Measurements from ENCODE around the gene CPAMD8.
"Not testable (repeated sequence)": the region's sequence is repeated elsewhere in the genome, so short reads cannot be mapped to it uniquely, and the experiment has no call there.

Gene CPAMD8

GRCh38 chr19:16945364-16945714, 81.3 kb downstream of the CPAMD8 start:
- TF ChIP-seq POLR2A (IDR thresholded peaks at IDR 0.05; ENCODE audit: extremely low read depth, insufficient read length) (no peak), MYC (IDR thresholded peaks at IDR 0.05; ENCODE audit: low read depth, low read length) (no peak), MAX (IDR thresholded peaks at IDR 0.05; ENCODE audit: low read depth, low read length) (no peak)
- TF ChIP-seq, protein P1, sequence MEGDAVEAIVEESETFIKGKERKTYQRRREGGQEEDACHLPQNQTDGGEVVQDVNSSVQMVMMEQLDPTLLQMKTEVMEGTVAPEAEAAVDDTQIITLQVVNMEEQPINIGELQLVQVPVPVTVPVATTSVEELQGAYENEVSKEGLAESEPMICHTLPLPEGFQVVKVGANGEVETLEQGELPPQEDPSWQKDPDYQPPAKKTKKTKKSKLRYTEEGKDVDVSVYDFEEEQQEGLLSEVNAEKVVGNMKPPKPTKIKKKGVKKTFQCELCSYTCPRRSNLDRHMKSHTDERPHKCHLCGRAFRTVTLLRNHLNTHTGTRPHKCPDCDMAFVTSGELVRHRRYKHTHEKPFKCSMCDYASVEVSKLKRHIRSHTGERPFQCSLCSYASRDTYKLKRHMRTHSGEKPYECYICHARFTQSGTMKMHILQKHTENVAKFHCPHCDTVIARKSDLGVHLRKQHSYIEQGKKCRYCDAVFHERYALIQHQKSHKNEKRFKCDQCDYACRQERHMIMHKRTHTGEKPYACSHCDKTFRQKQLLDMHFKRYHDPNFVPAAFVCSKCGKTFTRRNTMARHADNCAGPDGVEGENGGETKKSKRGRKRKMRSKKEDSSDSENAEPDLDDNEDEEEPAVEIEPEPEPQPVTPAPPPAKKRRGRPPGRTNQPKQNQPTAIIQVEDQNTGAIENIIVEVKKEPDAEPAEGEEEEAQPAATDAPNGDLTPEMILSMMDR (IDR thresholded peaks at IDR 0.05; ENCODE audit: low read depth, low read length) = no peak
- DNase-seq (ENCODE audit: low read depth) = no peak
- no peak overlapping the region for H3K4me3 ChIP-seq (ENCODE audit: low read depth, low read length)

DNA sequence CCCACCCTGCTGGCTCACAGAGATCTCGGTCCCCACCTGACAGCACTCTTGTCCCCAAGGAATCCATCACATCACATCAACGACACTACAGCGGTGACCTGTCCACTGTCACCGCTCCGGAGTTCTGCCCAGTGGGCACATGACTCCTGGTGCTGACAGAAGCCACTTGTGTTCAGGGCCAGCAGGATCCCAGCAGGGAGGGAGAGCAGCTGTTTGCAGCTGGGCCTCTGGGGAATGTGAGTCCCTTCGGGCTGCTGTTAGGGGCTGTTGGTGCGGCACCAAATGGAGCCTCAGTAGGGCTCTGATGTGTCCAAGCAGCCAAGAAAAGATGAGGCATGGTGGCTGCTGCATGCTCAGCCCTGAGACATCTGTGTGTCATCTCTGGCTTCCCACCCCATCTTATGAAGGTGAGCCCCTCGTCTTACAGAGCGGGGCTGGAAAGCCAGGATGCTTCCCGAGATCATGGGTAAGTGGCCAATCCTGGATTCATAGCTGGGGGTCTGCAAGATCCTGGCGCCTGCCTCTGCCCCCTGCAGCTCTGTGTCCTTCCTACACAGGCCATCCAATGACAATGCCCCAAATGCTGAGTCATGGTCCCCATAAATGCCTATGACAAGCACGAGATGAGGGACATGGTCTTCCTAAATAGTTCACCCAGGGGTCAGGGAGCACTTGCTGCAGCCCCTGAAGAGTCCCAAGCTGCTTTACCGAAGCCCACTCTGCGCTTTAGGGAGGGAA, 81.8 kb downstream of the CPAMD8 start:
- TF ChIP-seq POLR2A (IDR thresholded peaks at IDR 0.05; ENCODE audit: extremely low read depth, insufficient read length) (no peak), MAX (IDR thresholded peaks at IDR 0.05; ENCODE audit: low read depth, low read length) (no peak), MYC (IDR thresholded peaks at IDR 0.05; ENCODE audit: low read depth, low read length) (no peak)
- TF ChIP-seq, protein P1 (IDR thresholded peaks at IDR 0.05; ENCODE audit: low read depth, low read length) = no peak
- H3K4me3 ChIP-seq (ENCODE audit: low read depth, low read length) = no peak overlapping the region
- peak; percentile 37 for DNase-seq (ENCODE audit: low read depth)

- no peak overlapping the region for H3K4me3 ChIP-seq (ENCODE audit: low read depth, low read length)
- DNase-seq (ENCODE audit: low read depth) = no peak
- TF ChIP-seq, protein P1 (IDR thresholded peaks at IDR 0.05; ENCODE audit: low read depth, low read length) = no peak
- TF ChIP-seq MAX (IDR thresholded peaks at IDR 0.05; ENCODE audit: low read depth, low read length) (no peak), MYC (IDR thresholded peaks at IDR 0.05; ENCODE audit: low read depth, low read length) (no peak), POLR2A (IDR thresholded peaks at IDR 0.05; ENCODE audit: extremely low read depth, insufficient read length) (no peak)
These were observed 82.5 kb downstream of the CPAMD8 start for GRCh38 chr19:16943942-16944625.

- not testable (repeated sequence) for H3K4me3 ChIP-seq (ENCODE audit: low read depth, low read length); DNase-seq (ENCODE audit: low read depth)
These were observed 83.5 kb downstream of the CPAMD8 start for GRCh38 chr19:16943090-16943489.

DNA sequence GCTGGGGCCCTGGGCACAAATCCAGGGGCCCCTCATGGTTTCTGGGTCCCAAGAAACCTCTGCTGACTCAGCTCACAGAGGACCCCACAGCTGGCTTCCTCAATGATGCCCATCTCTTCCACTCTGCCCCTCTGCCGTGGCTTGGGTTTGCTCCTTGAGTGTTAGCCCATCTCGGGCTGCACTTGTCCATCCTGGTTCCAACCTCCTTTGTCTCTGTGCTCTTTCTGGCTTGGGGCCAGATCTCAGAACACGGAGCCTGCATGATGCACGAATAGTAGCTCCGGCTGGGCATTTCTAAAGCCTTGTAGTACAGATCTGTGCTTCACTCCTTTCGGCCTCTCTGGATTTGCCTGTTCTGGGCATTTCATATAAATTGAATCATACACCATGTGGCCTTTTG, 84.0 kb downstream of the CPAMD8 start:
- no peak for DNase-seq (ENCODE audit: low read depth)

GRCh38 chr19:16940626-16941025, 86.0 kb downstream of the CPAMD8 start:
- no peak for TF ChIP-seq POLR2A (IDR thresholded peaks at IDR 0.05; ENCODE audit: extremely low read depth, insufficient read length)
- TF ChIP-seq MYC (IDR thresholded peaks at IDR 0.05; ENCODE audit: low read depth, low read length) = no peak
- no peak for TF ChIP-seq MAX (IDR thresholded peaks at IDR 0.05; ENCODE audit: low read depth, low read length)
- TF ChIP-seq, protein P1 (IDR thresholded peaks at IDR 0.05; ENCODE audit: low read depth, low read length) = no peak
- no peak overlapping the region for H3K4me3 ChIP-seq (ENCODE audit: low read depth, low read length)
- DNase-seq (ENCODE audit: low read depth) = no peak

More for the DNA sequence above, 84.0 kb downstream of the CPAMD8 start:
- no peak overlapping the region for H3K4me3 ChIP-seq (ENCODE audit: low read depth, low read length)
- TF ChIP-seq, protein P1 (IDR thresholded peaks at IDR 0.05; ENCODE audit: low read depth, low read length) = no peak
- TF ChIP-seq MAX (IDR thresholded peaks at IDR 0.05; ENCODE audit: low read depth, low read length) = no peak
- TF ChIP-seq POLR2A (IDR thresholded peaks at IDR 0.05; ENCODE audit: extremely low read depth, insufficient read length) = no peak
- TF ChIP-seq MYC (IDR thresholded peaks at IDR 0.05; ENCODE audit: low read depth, low read length) = no peak

GRCh38 chr19:16940063-16940462, 86.5 kb downstream of the CPAMD8 start:
- not testable (repeated sequence) for H3K4me3 ChIP-seq (ENCODE audit: low read depth, low read length); DNase-seq (ENCODE audit: low read depth)

Data from NB4 (cell line).